Prostate gland (tissue), 2 donors: ENCODE measurements around the gene SLC46A1. TPM values are rescaled to one million over a fixed set of nuclear protein-coding genes. Genes with fewer than 3 reads are reported as not detected.
A peak's percentile ranks its signal among the peaks of the same experiment; 100 is the strongest.

Experiments used
- DNase-seq: peaks from one replicate; pipeline ENCODE4 v3.0.0-alpha.2; 2019; ENCODE audit warnings: low spot score
- H3K27ac ChIP-seq, 2 donors: fragments of 200-600 bp; sonication (generic); 2 replicates each; pipeline ENCODE4 v1.5.1; 2017 to 2019
- H3K27me3 ChIP-seq: fragments of 200-600 bp; sonication (generic); replicated peaks from 2 replicates; pipeline ENCODE4 v1.5.1; 2019; ENCODE audit not compliant: insufficient read depth
- H3K36me3 ChIP-seq, 2 donors: fragments of 200-600 bp; sonication (generic); 1 replicate in 1 of 2; 2 replicates in 1 of 2; pipeline versions ENCODE4 v1.5.1 to v1.8.1; 2017 to 2019
- H3K4me1 ChIP-seq: fragments of 200-600 bp; sonication (generic); replicated peaks from 2 replicates; pipeline ENCODE4 v1.5.1; 2019
- H3K4me3 ChIP-seq, 2 donors: fragments of 200-600 bp; sonication (generic); 2 replicates each; pipeline ENCODE4 v1.5.1; 2017 to 2019
- H3K9me3 ChIP-seq: fragments of 200-600 bp; sonication (generic); 2 replicates; pipeline ENCODE4 v1.5.1; 2017
- POLR2A ChIP-seq: fragments of 450-650 bp; IDR thresholded peaks from one replicate; pipeline ENCODE4 v1.6.1; 2016; ENCODE audit warnings: antibody characterized with exemption, mild to moderate bottlenecking
- POLR2AphosphoS5 ChIP-seq: sonication (generic); formaldehyde crosslinking; IDR thresholded peaks from one replicate; pipeline ENCODE4 v1.6.1; 2017; ENCODE audit warnings: antibody characterized with exemption
- WGBS: methylation state at CpG from one replicate; pipeline ENCODE4 v1.1.5; 2018; 5-methylcytosine and 5-hydroxymethylcytosine counted together
- intact Hi-C: fragments of 100-400 bp; cut with DNase I; formaldehyde crosslinking; loops from one replicate; pipeline ENCODE4 v1.14.2; 2022
- total RNA-seq, 2 donors: library from RNA; depleted of rRNA; stranded (reverse); fragments of >200 nt; gene quantifications; one replicate each; pipeline ENCODE4 v1.1.0, GENCODE V29; 2016
- TF ChIP-seq, protein P1 (sequence below), 4 experiments: fragments of 200-600 bp in 2 of 4; fragments of 450-650 bp in 2 of 4; sonication (generic) in 2 of 4; IDR thresholded peaks; 1 replicate in 3 of 4; 2 replicates in 1 of 4; pipeline ENCODE4 v1.5.1; 2016 to 2019; ENCODE audit warnings: antibody characterized with exemption in 4 of 4, mild to moderate bottlenecking in 2 of 4, moderate library complexity in 2 of 4

The SLC46A1 gene
- total RNA-seq, 2 donors from 2014 or later: 14.9 to 20.1 TPM

DNA sequence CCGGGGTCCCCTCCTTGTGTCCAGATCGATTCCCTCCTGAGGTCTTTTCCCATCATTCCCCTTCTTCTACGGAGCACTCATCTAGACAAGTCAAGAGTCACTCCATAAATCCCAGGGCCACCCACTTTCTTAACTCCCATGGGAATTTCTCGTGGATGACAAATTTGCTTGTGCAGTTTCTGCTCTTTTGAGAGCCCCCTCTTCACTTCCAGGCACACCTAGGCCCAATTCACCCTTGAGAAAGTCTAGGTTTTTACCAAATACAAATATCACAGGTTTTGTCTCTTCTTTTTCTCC lies 48.2 kb downstream of the SLC46A1 start:
- Histone ChIP-seq H3K27me3 (no peaks in the 10 kb centered on the region), H3K4me3 (peak overlapping the region; percentile 90 to 100), H3K27ac (peak overlapping the region; percentile 82), H3K36me3 (peaks cover 9 to 15% of the 10 kb centered on the region in 2 donors), H3K9me3 (no peaks in the 10 kb centered on the region), H3K4me1 (peaks cover 5% of the 10 kb centered on the region)
- intact Hi-C loops: loop anchor here (1.0 to 10.0 kb wide), 2 partner anchors 22 to 463 kb away; partner anchors contain the start of gene LYRM9
- 2% methylated on average over 4 of the region's 4 CpGs for WGBS
- no peak for DNase-seq
- TF ChIP-seq, protein P1, sequence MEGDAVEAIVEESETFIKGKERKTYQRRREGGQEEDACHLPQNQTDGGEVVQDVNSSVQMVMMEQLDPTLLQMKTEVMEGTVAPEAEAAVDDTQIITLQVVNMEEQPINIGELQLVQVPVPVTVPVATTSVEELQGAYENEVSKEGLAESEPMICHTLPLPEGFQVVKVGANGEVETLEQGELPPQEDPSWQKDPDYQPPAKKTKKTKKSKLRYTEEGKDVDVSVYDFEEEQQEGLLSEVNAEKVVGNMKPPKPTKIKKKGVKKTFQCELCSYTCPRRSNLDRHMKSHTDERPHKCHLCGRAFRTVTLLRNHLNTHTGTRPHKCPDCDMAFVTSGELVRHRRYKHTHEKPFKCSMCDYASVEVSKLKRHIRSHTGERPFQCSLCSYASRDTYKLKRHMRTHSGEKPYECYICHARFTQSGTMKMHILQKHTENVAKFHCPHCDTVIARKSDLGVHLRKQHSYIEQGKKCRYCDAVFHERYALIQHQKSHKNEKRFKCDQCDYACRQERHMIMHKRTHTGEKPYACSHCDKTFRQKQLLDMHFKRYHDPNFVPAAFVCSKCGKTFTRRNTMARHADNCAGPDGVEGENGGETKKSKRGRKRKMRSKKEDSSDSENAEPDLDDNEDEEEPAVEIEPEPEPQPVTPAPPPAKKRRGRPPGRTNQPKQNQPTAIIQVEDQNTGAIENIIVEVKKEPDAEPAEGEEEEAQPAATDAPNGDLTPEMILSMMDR (IDR thresholded peaks at IDR 0.05): no peak
- TF ChIP-seq POLR2AphosphoS5: no peak
- no peak for TF ChIP-seq POLR2A

- TF ChIP-seq POLR2A (peak; percentile 76), POLR2AphosphoS5 (peak; percentile 100)
- TF ChIP-seq, protein P1 (IDR thresholded peaks at IDR 0.05): peak in 3 of 4 experiments; percentile 11 to 48 (median 42)
- Histone ChIP-seq H3K4me1 (peaks cover 5% of the 10 kb centered on the region), H3K27ac (peak within 1 kb of the TSS; percentile 82), H3K9me3 (no peaks in the 10 kb centered on the region), H3K4me3 (peak within 1 kb of the TSS; percentile 90 to 100), H3K36me3 (peaks cover 9 to 19% of the 10 kb centered on the region in 2 donors), H3K27me3 (no peaks in the 10 kb centered on the region)
- under 1% methylated on average over 41 of the region's 80 CpGs for WGBS
- DNase-seq: peak; percentile 93
- intact Hi-C loops: loop anchor here (1.0 to 10.0 kb wide), 2 partner anchors 21 to 462 kb away; partner anchors contain the start of gene LYRM9
Observed at GRCh38 chr17:28357061-28357900, 48.7 kb downstream of the SLC46A1 start, which contains the start of gene POLDIP2. POLDIP2 (minus strand) TSS chr17:28357527; CDS start chr17:28357448, 79 bp downstream.

GRCh38 chr17:28350271-28350670 lies 55.7 kb downstream of the SLC46A1 start:
- TF ChIP-seq POLR2A (no peak), POLR2AphosphoS5 (no peak)
- TF ChIP-seq, protein P1 (IDR thresholded peaks at IDR 0.05): no peak
- Histone ChIP-seq H3K36me3 (peaks cover 6 to 26% of the 10 kb centered on the region in 2 donors), H3K27ac (no peak overlapping the region), H3K4me1 (no peaks in the 10 kb centered on the region), H3K9me3 (no peaks in the 10 kb centered on the region), H3K4me3 (no peak overlapping the region), H3K27me3 (no peaks in the 10 kb centered on the region)
- no peak for DNase-seq
- 92% methylated on average over 7 of the region's 7 CpGs for WGBS
- intact Hi-C loops: loop anchor here (10.0 kb wide), 1 partner anchor 455 kb away; the partner anchor contains the start of gene LYRM9

DNA sequence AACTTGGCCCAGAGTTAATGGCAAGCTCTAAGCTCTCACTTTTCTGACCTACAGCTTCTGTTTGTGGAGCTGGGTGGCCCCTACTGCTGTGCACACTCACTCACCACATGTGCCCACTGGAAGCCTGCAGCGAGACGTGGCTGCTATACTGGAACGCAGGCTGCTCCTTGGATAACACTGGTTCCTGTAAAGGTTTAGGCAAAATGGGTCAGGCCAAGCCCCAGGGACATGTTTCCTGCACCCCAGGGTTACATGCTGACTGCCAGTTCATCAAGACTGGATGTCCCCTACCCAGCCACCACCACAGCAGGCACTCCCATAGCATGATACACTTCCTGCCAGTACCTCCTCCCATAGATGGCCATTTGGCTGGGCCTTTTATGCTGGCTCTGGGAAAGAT lies 57.0 kb downstream of the SLC46A1 start:
- H3K4me1 ChIP-seq: no peaks in the 10 kb centered on the region
- WGBS: 61% methylated on average over 3 of the region's 3 CpGs
- no peak for DNase-seq
- no peak overlapping the region for H3K27ac ChIP-seq
- no peaks in the 10 kb centered on the region for H3K27me3 ChIP-seq
- TF ChIP-seq, protein P1 (IDR thresholded peaks at IDR 0.05): no peak
- no peak for TF ChIP-seq POLR2AphosphoS5
- TF ChIP-seq POLR2A: no peak
- H3K4me3 ChIP-seq: no peak overlapping the region
- intact Hi-C loops: no loop called here
- no peaks in the 10 kb centered on the region for H3K9me3 ChIP-seq
- H3K36me3 ChIP-seq: peaks cover 6 to 22% of the 10 kb centered on the region in 2 donors
